Keratinocyte (primary cell): ENCODE results near the gene NCKAP5. TPM values are rescaled to one million over a fixed set of nuclear protein-coding genes. Genes with fewer than 3 reads are reported as not detected.
A peak's percentile ranks its signal among the peaks of the same experiment; 100 is the strongest.

Experiments
- DNase-seq: peaks from one replicate; pipeline ENCODE4 v3.0.0-alpha.2; 2011; ENCODE audit warnings: low read depth, missing footprints, low spot score
- FAIRE-seq: peaks from 2 replicates; lab custom pipeline; 2011; peaks lifted over from hg19 to GRCh38; lab: Jason Lieb, UNC
- H2AFZ ChIP-seq: 2 replicates; pipeline ENCODE4 v1.6.0; 2012; ENCODE audit warnings: low read length, control low read depth, inconsistent platforms; ENCODE audit not compliant: control insufficient read depth
- H3K27ac ChIP-seq: 2 replicates; pipeline ENCODE4 v1.5.1; 2011; ENCODE audit warnings: low read length; ENCODE audit not compliant: control insufficient read depth, insufficient read depth
- H3K27me3 ChIP-seq: 3 replicates; pipeline ENCODE4 v1.6.0; 2011; ENCODE audit warnings: low read length; ENCODE audit not compliant: control insufficient read depth, insufficient read depth; ENCODE audit errors: extremely low read depth
- H3K36me3 ChIP-seq, 2 experiments: 2 replicates in 1 of 2; 3 replicates in 1 of 2; pipeline ENCODE4 v1.5.1; 2011; ENCODE audit warnings: low read length in 2 of 2, mild to moderate bottlenecking in 1 of 2; ENCODE audit not compliant: control insufficient read depth in 2 of 2, insufficient read depth in 2 of 2; ENCODE audit errors: extremely low read depth in 1 of 2
- H3K4me1 ChIP-seq: 3 replicates; pipeline ENCODE4 v1.5.1; 2011; ENCODE audit warnings: low read length; ENCODE audit not compliant: control insufficient read depth, insufficient read depth; ENCODE audit errors: extremely low read depth
- H3K4me2 ChIP-seq: 3 replicates; pipeline ENCODE4 v1.6.0; 2011; ENCODE audit warnings: low read depth, low read length; ENCODE audit not compliant: control insufficient read depth, insufficient read depth; ENCODE audit errors: extremely low read depth
- H3K4me3 ChIP-seq, 3 experiments: fragments of 200-600 bp in 1 of 3; sonication (generic) in 1 of 3; 2 replicates in 2 of 3; 3 replicates in 1 of 3; pipeline ENCODE4 v1.5.1; 2011 to 2016; ENCODE audit warnings: low read length in 3 of 3, mild to moderate bottlenecking in 3 of 3, control low read depth in 2 of 3, inconsistent platforms in 1 of 3, low read depth in 1 of 3, mixed read lengths in 1 of 3, mixed run types in 1 of 3, moderate library complexity in 1 of 3; ENCODE audit not compliant: control insufficient read depth in 2 of 3, insufficient read depth in 2 of 3; ENCODE audit errors: extremely low read depth in 1 of 3
- H3K79me2 ChIP-seq: 2 replicates; pipeline ENCODE4 v1.6.0; 2012; ENCODE audit warnings: low read length; ENCODE audit not compliant: control insufficient read depth, insufficient read depth
- H3K9ac ChIP-seq: 3 replicates; pipeline ENCODE4 v1.6.0; 2011; ENCODE audit warnings: low read length; ENCODE audit not compliant: control insufficient read depth, insufficient read depth; ENCODE audit errors: extremely low read depth
- H3K9me1 ChIP-seq: 3 replicates; pipeline ENCODE4 v1.6.0; 2011; ENCODE audit warnings: low read length; ENCODE audit not compliant: control insufficient read depth, insufficient read depth; ENCODE audit errors: extremely low read depth
- H3K9me3 ChIP-seq: 2 replicates; pipeline ENCODE4 v1.5.1; 2012; ENCODE audit warnings: low read depth, low read length; ENCODE audit not compliant: control insufficient read depth
- H4K20me1 ChIP-seq: 3 replicates; pipeline ENCODE4 v1.6.0; 2011; ENCODE audit warnings: low read length; ENCODE audit not compliant: control insufficient read depth, insufficient read depth; ENCODE audit errors: extremely low read depth
- CTCF ChIP-seq, 3 experiments: IDR thresholded peaks in 1 of 3; conservative IDR thresholded peaks in 1 of 3; optimal IDR thresholded peaks in 1 of 3; 2 replicates in 2 of 3; 3 replicates in 1 of 3; pipeline versions ENCODE3 to v1.5.1; 2011; ENCODE audit warnings: low read length in 3 of 3, mild to moderate bottlenecking in 3 of 3, moderate library complexity in 2 of 3, control low read depth in 1 of 3, inconsistent platforms in 1 of 3; ENCODE audit not compliant: insufficient read depth in 2 of 3; ENCODE audit errors: extremely low read depth in 1 of 3
- EZH2 ChIP-seq: IDR thresholded peaks from one replicate; pipeline ENCODE4 v1.6.1; 2012; ENCODE audit warnings: inconsistent platforms, mild to moderate bottlenecking, low read length, moderate library complexity
- dilution Hi-C: fragments of 300-500 bp; cut with MboI; formaldehyde crosslinking; loops from one replicate; pipeline ENCODE4 v1.7.0; 2020; ENCODE audit warnings: low sequenced_read_pairs; ENCODE audit not compliant: extremely low pct_ligation_motif_present
- polyA plus RNA-seq, 5 experiments: library from polyadenylated mRNA; depleted of rRNA in 3 of 5; stranded (reverse) in 3 of 5; stranded (forward) in 1 of 5; unstranded in 1 of 5; fragments of >200 nt; gene quantifications; 1 replicate in 1 of 5; 2 replicates in 3 of 5; 3 replicates in 1 of 5; pipeline versions ENCODE4 v1.2.1 to v1.2.3, GENCODE V29; 2011 to 2012; ENCODE audit warnings: missing spikeins in 2 of 5, low read depth in 1 of 5, low replicate concordance in 1 of 5

The NCKAP5 gene
- polyA plus RNA-seq, 1 donor (not counting 4 experiments of a cell fraction or from before 2014, with no cell fraction given): 3.6 TPM

DNA sequence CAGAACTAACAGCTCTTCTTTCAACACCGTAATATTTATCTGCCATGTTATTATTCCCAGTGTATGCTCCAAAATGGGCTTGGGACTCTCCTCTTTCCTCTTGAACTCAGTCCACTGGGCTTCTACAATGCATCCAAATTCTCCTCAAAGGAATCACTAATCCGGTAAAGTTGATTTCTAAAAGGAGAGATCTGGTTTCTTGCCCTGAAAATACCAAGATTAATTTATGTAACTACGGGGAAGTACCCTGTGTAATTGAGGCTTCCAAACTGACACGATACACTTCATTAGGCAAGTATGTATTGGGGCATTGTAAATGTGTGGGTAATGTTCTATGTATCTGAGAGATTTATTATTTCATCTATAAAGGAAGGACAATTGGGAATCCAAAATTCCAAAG lies 5.7 kb downstream of the NCKAP5 start:
- no peaks in the 10 kb centered on the region for H3K9me1 ChIP-seq

DNA sequence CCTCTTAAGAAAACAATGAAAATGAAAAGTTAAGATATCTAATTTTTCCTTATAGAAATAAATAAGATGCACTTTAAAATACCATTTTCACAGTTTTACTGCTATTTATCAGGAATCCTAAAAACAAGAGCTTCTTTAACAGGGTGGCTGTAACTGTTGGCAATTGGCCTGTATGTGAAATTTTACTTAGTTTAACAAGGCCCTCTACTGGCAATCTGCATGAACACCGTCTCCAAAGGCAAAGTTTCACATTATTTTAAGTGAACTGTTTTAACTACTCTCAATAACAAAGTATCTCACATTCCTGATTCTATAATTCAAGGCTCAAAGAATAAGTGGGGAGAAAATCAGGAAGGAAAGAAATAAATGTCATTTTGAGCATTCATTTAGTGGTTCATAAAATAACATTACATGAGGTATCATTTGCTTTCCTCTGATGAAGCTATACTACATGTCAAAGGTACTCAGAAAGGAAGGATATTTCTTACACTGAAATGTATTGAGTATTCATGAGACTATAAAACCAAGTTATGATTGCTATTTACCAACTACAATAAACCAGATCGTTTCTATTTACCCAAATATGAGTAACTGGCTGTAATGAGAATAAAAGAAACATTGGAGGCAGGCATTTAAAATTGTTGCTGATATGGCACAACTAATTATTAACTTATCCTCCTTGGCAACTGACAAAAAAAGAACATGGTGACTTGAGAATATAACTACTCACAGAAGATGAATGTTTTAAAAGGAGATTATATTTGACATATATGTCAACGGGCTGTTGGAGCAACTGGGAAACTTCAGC lies 7.0 kb downstream of the NCKAP5 start:
- no peak overlapping the region for H3K9ac ChIP-seq
- H4K20me1 ChIP-seq: no peaks in the 10 kb centered on the region
- H3K9me3 ChIP-seq: no peaks in the 10 kb centered on the region
- H3K27me3 ChIP-seq: no peaks in the 10 kb centered on the region
- DNase-seq (no peak), FAIRE-seq (peak; percentile 43)
- no peak overlapping the region for H2AFZ ChIP-seq
- TF ChIP-seq EZH2 (no peak), CTCF (optimal IDR thresholded peaks at IDR 0.05 in 1 of 3, IDR thresholded peaks at IDR 0.05 in 1 of 3, conservative IDR thresholded peaks at IDR 0.05 in 1 of 3; ENCODE audit: extremely low read depth in 1 of 3, insufficient read depth in 2 of 3, low read length in 3 of 3) (peak; percentile 30 to 59 (median 52))
- H3K4me1 ChIP-seq: no peaks in the 10 kb centered on the region
- H3K79me2 ChIP-seq: no peaks in the 10 kb centered on the region
- peaks cover 0 to 5% of the 10 kb centered on the region in 2 experiments for H3K36me3 ChIP-seq
- H3K27ac ChIP-seq: no peak overlapping the region
- H3K4me2 ChIP-seq: no peak overlapping the region
- dilution Hi-C loops: no loop called here
- no peaks in the 10 kb centered on the region for H3K9me1 ChIP-seq
- no peak overlapping the region for H3K4me3 ChIP-seq

More for the DNA sequence above, 5.7 kb downstream of the NCKAP5 start:
- Histone ChIP-seq H3K4me3 (no peak overlapping the region), H3K27ac (no peak overlapping the region), H3K27me3 (no peaks in the 10 kb centered on the region), H3K9ac (no peak overlapping the region), H3K4me1 (peaks cover 9% of the 10 kb centered on the region), H3K79me2 (no peaks in the 10 kb centered on the region), H2AFZ (no peak overlapping the region), H3K36me3 (peaks cover 0 to 5% of the 10 kb centered on the region in 2 experiments), H3K4me2 (no peak overlapping the region), H4K20me1 (no peaks in the 10 kb centered on the region), H3K9me3 (no peaks in the 10 kb centered on the region)
- TF ChIP-seq CTCF (optimal IDR thresholded peaks at IDR 0.05 in 1 of 3, IDR thresholded peaks at IDR 0.05 in 1 of 3, conservative IDR thresholded peaks at IDR 0.05 in 1 of 3; ENCODE audit: extremely low read depth in 1 of 3, insufficient read depth in 2 of 3, low read length in 3 of 3) (no peak), EZH2 (no peak)
- no peak for DNase-seq
- dilution Hi-C loops: no loop called here
- no peak for FAIRE-seq
